Left ventricle myocardium inferior (tissue), 1 donor: ENCODE data around the gene SLC25A21. TPM values are rescaled to one million over a fixed set of nuclear protein-coding genes. Genes with fewer than 3 reads are reported as not detected.

Source experiments
- DNase-seq: peaks from one replicate; pipeline ENCODE4 v3.0.0-alpha.2; 2020
- H3K27ac ChIP-seq: fragments of 200-600 bp; replicated peaks from 2 replicates; pipeline ENCODE4 v1.8.0; 2021
- H3K27me3 ChIP-seq: fragments of 200-600 bp; 2 replicates; pipeline ENCODE4 v1.8.0; 2021; ENCODE audit warnings: low read depth
- H3K36me3 ChIP-seq: fragments of 200-600 bp; 2 replicates; pipeline ENCODE4 v1.8.0; 2021
- H3K4me1 ChIP-seq: fragments of 200-600 bp; 2 replicates; pipeline ENCODE4 v1.8.0; 2021
- H3K4me3 ChIP-seq: fragments of 200-600 bp; 2 replicates; pipeline ENCODE4 v1.8.0; 2021; ENCODE audit warnings: mild to moderate bottlenecking, moderate library complexity
- H3K9me3 ChIP-seq: fragments of 200-600 bp; replicated peaks from 2 replicates; pipeline ENCODE4 v1.8.0; 2021
- intact Hi-C: fragments of 100-400 bp; cut with micrococcal nuclease; formaldehyde crosslinking; loops from one replicate; pipeline ENCODE4 v1.11.0; 2022
- total RNA-seq: library from RNA; stranded (reverse); fragmentation: NEBNext Ultra II Directional; extraction: Animal tissue kit (Norgen Biotek cat#: 25700); gene quantifications from one replicate; pipeline ENCODE4 v1.2.1, GENCODE V29; 2021
- TF ChIP-seq, protein P1 (sequence below): fragments of 200-600 bp; IDR thresholded peaks from 2 replicates; pipeline ENCODE4 v1.8.0; 2021; ENCODE audit warnings: antibody characterized with exemption, mild to moderate bottlenecking, borderline replicate concordance
- donor health status: DM: no; HTN: yes; CAD: no; lungs with severe emphysema.

SLC25A21 gene
- total RNA-seq, 1 donor from 2014 or later = 0.77 TPM

DNA sequence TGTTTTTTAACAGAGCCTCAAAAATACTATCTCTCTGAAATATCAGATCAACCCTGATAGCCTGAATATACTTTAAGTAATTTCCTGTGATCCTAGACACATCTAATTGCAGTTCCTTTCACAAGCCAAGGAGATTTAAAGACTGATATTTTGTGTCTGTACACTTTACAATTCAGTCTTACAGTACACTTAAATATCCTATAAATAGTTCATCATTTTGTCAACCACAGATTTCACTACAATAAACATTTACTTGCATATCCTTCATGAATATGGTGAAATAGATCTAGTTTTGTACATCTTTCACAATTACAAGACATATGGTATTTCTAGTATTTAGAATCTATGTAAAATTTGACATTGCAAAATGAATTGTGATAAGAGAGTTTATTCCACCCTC is 349.7 kb downstream of the SLC25A21 start:
- intact Hi-C loops = no loop called here
- DNase-seq = no peak
- H3K36me3 ChIP-seq = no peaks in the 10 kb centered on the region
- H3K27ac ChIP-seq = no peak overlapping the region
- peaks cover 63% of the 10 kb centered on the region for H3K27me3 ChIP-seq
- H3K4me1 ChIP-seq = no peaks in the 10 kb centered on the region
- H3K4me3 ChIP-seq = no peak overlapping the region
- no peaks in the 10 kb centered on the region for H3K9me3 ChIP-seq
- TF ChIP-seq, protein P1, sequence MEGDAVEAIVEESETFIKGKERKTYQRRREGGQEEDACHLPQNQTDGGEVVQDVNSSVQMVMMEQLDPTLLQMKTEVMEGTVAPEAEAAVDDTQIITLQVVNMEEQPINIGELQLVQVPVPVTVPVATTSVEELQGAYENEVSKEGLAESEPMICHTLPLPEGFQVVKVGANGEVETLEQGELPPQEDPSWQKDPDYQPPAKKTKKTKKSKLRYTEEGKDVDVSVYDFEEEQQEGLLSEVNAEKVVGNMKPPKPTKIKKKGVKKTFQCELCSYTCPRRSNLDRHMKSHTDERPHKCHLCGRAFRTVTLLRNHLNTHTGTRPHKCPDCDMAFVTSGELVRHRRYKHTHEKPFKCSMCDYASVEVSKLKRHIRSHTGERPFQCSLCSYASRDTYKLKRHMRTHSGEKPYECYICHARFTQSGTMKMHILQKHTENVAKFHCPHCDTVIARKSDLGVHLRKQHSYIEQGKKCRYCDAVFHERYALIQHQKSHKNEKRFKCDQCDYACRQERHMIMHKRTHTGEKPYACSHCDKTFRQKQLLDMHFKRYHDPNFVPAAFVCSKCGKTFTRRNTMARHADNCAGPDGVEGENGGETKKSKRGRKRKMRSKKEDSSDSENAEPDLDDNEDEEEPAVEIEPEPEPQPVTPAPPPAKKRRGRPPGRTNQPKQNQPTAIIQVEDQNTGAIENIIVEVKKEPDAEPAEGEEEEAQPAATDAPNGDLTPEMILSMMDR = no peak

DNA sequence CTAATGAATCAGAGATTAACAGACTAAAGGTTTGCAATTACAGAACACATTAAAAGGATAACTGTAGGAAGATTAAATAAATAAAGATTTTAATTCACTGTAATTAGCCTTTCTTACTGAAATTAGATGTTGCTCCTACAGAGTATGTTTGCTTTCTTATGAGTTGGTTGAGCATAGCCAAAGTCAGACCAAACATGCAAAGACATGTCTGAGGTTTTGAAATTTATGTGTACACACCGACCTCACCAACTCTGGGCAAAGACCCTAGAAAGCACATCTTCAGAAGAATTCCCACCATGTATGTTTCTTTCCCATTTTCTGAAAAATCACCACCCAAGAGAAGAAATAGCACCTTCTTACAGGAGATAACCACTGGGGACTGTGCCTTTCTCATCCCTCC is 351.5 kb downstream of the SLC25A21 start:
- intact Hi-C loops = no loop called here
- no peak for DNase-seq

DNA sequence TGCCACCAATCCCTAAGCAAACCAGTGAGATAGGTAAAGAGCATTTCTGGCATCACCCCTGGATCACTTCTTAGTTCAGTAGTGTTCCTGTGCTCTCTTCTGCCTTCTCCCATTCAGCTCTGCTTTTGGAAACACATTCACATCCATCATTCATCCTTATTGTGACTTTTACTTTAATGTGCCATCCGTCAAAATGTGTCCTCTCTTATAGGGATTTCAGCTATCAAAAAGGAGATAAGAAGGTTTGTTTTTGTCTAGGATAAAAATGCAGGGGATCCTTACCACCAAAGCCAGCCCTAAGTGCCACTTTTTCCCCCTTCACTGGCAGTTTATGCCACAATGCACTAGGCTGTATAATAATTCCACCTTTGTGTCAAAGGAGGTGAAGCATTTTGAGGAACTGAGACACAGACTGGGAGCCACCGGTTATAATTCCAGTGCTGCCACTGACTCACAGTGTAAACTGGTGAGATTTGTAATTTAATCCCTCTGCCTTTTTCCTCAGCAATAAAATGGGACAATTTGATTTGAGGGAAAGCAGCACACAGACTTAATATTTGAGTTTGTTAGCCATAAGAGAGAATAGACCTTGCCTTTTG is 352.2 kb downstream of the SLC25A21 start:
- Histone ChIP-seq H3K9me3 (no peaks in the 10 kb centered on the region), H3K27ac (no peak overlapping the region), H3K4me1 (no peaks in the 10 kb centered on the region), H3K4me3 (no peak overlapping the region), H3K27me3 (peaks cover 85% of the 10 kb centered on the region), H3K36me3 (no peaks in the 10 kb centered on the region)
- TF ChIP-seq, protein P1 = no peak
- intact Hi-C loops = no loop called here
- no peak for DNase-seq

More for the DNA sequence above, 351.5 kb downstream of the SLC25A21 start:
- H3K27ac ChIP-seq = no peak overlapping the region
- no peak overlapping the region for H3K4me3 ChIP-seq
- no peaks in the 10 kb centered on the region for H3K9me3 ChIP-seq
- peaks cover 79% of the 10 kb centered on the region for H3K27me3 ChIP-seq
- TF ChIP-seq, protein P1 = no peak
- H3K4me1 ChIP-seq = no peaks in the 10 kb centered on the region
- H3K36me3 ChIP-seq = no peaks in the 10 kb centered on the region

DNA sequence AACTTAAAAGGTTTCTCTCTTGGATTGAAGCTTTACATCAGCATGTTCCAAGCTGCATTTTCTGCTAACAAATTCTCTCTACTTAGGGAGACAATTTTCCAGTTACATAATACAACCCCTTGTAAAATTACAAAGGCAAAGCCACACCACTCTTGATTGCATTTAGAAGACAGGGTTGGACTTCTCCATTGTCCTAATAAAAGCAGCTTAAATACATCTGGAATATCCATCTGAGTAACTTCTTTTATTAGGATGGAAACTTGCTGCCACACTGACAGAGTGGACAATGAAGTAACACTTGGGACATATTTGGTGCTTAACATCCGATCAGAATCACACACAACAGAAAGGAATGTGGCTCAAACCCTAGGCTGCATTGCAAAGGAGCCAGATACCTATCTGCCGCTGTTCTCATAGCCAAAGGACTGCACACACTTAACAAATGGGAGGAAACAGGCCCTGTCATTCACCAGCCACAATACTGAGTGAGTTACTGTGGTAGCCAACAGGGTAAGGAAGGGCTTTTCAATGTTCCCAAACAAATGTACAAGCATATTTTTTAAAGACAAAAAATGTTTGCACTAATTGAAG is 353.5 kb downstream of the SLC25A21 start:
- peaks cover 94% of the 10 kb centered on the region for H3K27me3 ChIP-seq
- no peak overlapping the region for H3K27ac ChIP-seq
- H3K4me1 ChIP-seq = no peaks in the 10 kb centered on the region
- TF ChIP-seq, protein P1 = no peak
- H3K36me3 ChIP-seq = no peaks in the 10 kb centered on the region
- intact Hi-C loops = no loop called here
- H3K9me3 ChIP-seq = no peaks in the 10 kb centered on the region
- DNase-seq = no peak
- no peak overlapping the region for H3K4me3 ChIP-seq

DNA sequence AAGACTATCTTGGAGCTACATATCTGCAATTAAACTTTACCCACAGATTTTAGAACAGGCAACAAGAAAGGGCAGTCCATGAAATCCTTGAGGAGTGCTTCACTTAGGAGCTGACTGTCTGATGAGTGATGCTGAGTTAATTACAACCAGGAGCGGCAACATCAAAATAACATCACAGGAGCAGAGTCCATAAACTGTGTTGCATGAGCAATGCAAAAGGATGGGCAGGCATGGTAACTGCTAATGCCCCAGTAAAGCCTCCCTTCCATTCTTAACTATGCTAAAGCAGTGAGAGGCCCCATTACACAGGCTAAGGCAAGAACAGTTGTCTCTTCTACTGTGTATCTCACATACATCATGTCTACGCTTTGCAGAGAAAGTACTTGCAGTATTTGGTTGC is 354.2 kb downstream of the SLC25A21 start:
- intact Hi-C loops = no loop called here
- Histone ChIP-seq H3K4me3 (no peak overlapping the region), H3K4me1 (no peaks in the 10 kb centered on the region), H3K27me3 (peaks cover 94% of the 10 kb centered on the region), H3K27ac (no peak overlapping the region), H3K36me3 (no peaks in the 10 kb centered on the region), H3K9me3 (no peaks in the 10 kb centered on the region)
- TF ChIP-seq, protein P1 = no peak
- DNase-seq = no peak
